ENCODE measurements around the gene APOF. TPM values are rescaled to one million over a fixed set of nuclear protein-coding genes. Genes with fewer than 3 reads are reported as not detected.
A peak's percentile ranks its signal among the peaks of the same experiment; 100 is the strongest.
"Not testable (repeated sequence)": the region's sequence is repeated elsewhere in the genome, so short reads cannot be mapped to it uniquely, and the experiment has no call there.

The APOF gene
- total RNA-seq, 1 experiment from 2014 or later, result 0.18 TPM

DNA sequence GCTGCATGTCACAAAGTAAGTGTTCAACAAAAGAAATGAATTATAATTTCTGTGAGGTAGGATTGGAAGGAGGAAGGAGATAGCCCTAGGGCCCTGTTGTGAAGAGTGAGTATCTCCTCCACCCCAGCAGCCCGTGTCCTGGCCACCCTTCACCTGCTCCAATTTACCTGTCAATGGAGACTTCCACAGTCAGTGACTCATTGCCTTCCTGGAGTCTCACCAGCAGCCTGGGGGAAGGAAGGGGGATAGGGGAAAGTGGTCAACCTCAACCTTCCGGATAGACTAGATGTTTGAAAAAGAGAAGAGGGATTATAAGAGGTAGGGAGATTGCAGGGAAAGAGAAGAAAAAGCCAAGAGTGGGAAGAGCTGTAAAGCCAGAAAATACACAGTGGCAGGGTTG, 12.0 kb downstream of the APOF start:
- peaks cover 45% of the 10 kb centered on the region for H3K36me3 Mint-ChIP-seq (ENCODE audit: insufficient read depth, unreplicated experiment)
- ChIA-PET CTCF (no interaction called here), POLR2A (interaction anchor here (0.6 to 1.5 kb wide), 2 partner anchors 9 to 35 kb away, joined by 3 to 8 read pairs; partner anchors contain the start of gene STAT2)
- no peak for DNase-seq
- no peaks in the 10 kb centered on the region for H3K4me1 Mint-ChIP-seq (ENCODE audit: low read depth, unreplicated experiment)
- intact Hi-C loops (cut with micrococcal nuclease; ENCODE audit: unreplicated experiment), result no loop called here
- peaks cover 7% of the 10 kb centered on the region for H3K36me3 ChIP-seq (ENCODE audit: control insufficient read depth, insufficient read depth, low read length)
- TF ChIP-seq, protein P1, sequence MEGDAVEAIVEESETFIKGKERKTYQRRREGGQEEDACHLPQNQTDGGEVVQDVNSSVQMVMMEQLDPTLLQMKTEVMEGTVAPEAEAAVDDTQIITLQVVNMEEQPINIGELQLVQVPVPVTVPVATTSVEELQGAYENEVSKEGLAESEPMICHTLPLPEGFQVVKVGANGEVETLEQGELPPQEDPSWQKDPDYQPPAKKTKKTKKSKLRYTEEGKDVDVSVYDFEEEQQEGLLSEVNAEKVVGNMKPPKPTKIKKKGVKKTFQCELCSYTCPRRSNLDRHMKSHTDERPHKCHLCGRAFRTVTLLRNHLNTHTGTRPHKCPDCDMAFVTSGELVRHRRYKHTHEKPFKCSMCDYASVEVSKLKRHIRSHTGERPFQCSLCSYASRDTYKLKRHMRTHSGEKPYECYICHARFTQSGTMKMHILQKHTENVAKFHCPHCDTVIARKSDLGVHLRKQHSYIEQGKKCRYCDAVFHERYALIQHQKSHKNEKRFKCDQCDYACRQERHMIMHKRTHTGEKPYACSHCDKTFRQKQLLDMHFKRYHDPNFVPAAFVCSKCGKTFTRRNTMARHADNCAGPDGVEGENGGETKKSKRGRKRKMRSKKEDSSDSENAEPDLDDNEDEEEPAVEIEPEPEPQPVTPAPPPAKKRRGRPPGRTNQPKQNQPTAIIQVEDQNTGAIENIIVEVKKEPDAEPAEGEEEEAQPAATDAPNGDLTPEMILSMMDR (IDR thresholded peaks at IDR 0.05; ENCODE audit: insufficient read depth in 1 of 2, low read depth in 1 of 2, low read length in 1 of 2, severe bottlenecking in 1 of 2, unreplicated experiment in 1 of 2), result no peak
- H3K9me3 Mint-ChIP-seq (ENCODE audit: unreplicated experiment), result no peaks in the 10 kb centered on the region
- BruUV-seq (replicated peaks), result no TSS peak
- H3K4me1 ChIP-seq, result no peaks in the 10 kb centered on the region
- no peaks in the 10 kb centered on the region for H3K9me3 ChIP-seq
- H3K4me3 Mint-ChIP-seq (ENCODE audit: unreplicated experiment), result no peak overlapping the region
- no peak overlapping the region for H3K4me3 ChIP-seq (ENCODE audit: low read depth, low read length)
- no peaks in the 10 kb centered on the region for H3K27me3 ChIP-seq (replicated peaks; ENCODE audit: control insufficient read depth, insufficient read depth, low read length)
- no peaks in the 10 kb centered on the region for H3K27me3 Mint-ChIP-seq (ENCODE audit: insufficient read depth, unreplicated experiment)
- H3K27ac Mint-ChIP-seq (ENCODE audit: unreplicated experiment), result no peak overlapping the region

DNA sequence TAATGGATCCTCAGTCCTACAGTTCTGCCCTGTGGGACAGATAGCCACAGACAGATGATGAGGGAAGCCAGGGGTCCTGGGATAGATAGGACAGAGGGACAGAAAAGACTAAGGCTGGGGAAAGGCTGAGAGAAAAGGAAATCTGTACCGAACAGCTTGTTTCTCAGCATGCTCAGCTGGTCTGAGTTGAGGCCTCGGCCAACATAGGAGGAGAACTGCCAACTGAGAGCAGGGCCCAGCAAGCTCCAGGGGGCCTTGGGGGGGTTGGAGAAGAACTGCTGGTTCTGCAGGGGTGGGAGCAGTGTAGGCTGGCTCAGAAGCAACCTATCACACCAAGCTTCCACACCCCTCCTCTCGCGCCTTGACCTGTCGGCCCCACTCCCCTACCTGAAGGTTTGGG, 13.9 kb downstream of the APOF start:
- Histone ChIP-seq H3K4me3 (ENCODE audit: low read depth, low read length) (no peak overlapping the region), H3K4me1 (no peaks in the 10 kb centered on the region), H3K27me3 (replicated peaks; ENCODE audit: control insufficient read depth, insufficient read depth, low read length) (no peaks in the 10 kb centered on the region), H3K9me3 (no peaks in the 10 kb centered on the region), H3K36me3 (ENCODE audit: control insufficient read depth, insufficient read depth, low read length) (peaks cover 7% of the 10 kb centered on the region)
- no peak for DNase-seq
- POLR2A ChIA-PET, result no interaction called here
- no peak overlapping the region for H3K27ac Mint-ChIP-seq (ENCODE audit: unreplicated experiment)
- H3K27me3 Mint-ChIP-seq (ENCODE audit: insufficient read depth, unreplicated experiment), result no peaks in the 10 kb centered on the region
- no TSS peak for BruUV-seq (replicated peaks)
- H3K4me1 Mint-ChIP-seq (ENCODE audit: low read depth, unreplicated experiment), result no peaks in the 10 kb centered on the region
- TF ChIP-seq, protein P1 (IDR thresholded peaks at IDR 0.05; ENCODE audit: insufficient read depth in 1 of 2, low read depth in 1 of 2, low read length in 1 of 2, severe bottlenecking in 1 of 2, unreplicated experiment in 1 of 2), result no peak
- intact Hi-C loops (cut with micrococcal nuclease; ENCODE audit: unreplicated experiment), result no loop called here
- CTCF ChIA-PET, result no interaction called here
- no peaks in the 10 kb centered on the region for H3K9me3 Mint-ChIP-seq (ENCODE audit: unreplicated experiment)
- H3K36me3 Mint-ChIP-seq (ENCODE audit: insufficient read depth, unreplicated experiment), result peaks cover 39% of the 10 kb centered on the region
- no peak overlapping the region for H3K4me3 Mint-ChIP-seq (ENCODE audit: unreplicated experiment)

DNA sequence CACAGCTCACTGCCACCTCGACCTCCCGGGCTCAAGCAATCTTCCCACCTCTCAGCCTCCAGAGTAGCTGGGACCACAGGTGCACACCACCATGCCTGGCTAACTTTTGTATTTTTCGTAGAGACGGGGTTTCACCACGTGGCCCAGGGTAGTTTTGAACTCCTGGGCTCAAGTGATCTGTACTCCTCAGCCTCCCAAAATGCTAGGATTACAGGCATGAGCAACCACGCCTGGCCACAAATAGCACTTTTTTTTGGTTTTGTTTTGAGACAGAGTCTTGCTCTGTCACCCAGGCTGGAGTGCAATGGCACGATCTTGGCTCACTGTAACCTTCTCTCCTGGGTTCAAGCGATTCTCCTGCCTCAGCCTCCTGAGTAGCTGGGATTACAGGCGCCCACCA, 15.4 kb downstream of the APOF start:
- intact Hi-C loops (cut with micrococcal nuclease; ENCODE audit: unreplicated experiment); H3K4me1 ChIP-seq; BruUV-seq (replicated peaks); H3K4me3 ChIP-seq (ENCODE audit: low read depth, low read length); DNase-seq; H3K27me3 ChIP-seq (replicated peaks; ENCODE audit: control insufficient read depth, insufficient read depth, low read length); H3K27ac Mint-ChIP-seq (ENCODE audit: unreplicated experiment); H3K9me3 Mint-ChIP-seq (ENCODE audit: unreplicated experiment); H3K4me1 Mint-ChIP-seq (ENCODE audit: low read depth, unreplicated experiment); H3K27me3 Mint-ChIP-seq (ENCODE audit: insufficient read depth, unreplicated experiment); H3K4me3 Mint-ChIP-seq (ENCODE audit: unreplicated experiment); H3K9me3 ChIP-seq: not testable (repeated sequence)
- peaks cover 10% of the 10 kb centered on the region for H3K36me3 ChIP-seq (ENCODE audit: control insufficient read depth, insufficient read depth, low read length)
- H3K36me3 Mint-ChIP-seq (ENCODE audit: insufficient read depth, unreplicated experiment), result peaks cover 39% of the 10 kb centered on the region
- ChIA-PET CTCF (interaction anchor here (0.7 kb wide), 1 partner anchor 81 kb away, joined by 6 read pairs; no protein-coding TSS in a partner anchor), POLR2A (interaction anchor here (0.6 to 1.9 kb wide), 2 partner anchors 13 to 198 kb away, joined by 6 to 9 read pairs; partner anchors contain the start of gene STAT2)

DNA sequence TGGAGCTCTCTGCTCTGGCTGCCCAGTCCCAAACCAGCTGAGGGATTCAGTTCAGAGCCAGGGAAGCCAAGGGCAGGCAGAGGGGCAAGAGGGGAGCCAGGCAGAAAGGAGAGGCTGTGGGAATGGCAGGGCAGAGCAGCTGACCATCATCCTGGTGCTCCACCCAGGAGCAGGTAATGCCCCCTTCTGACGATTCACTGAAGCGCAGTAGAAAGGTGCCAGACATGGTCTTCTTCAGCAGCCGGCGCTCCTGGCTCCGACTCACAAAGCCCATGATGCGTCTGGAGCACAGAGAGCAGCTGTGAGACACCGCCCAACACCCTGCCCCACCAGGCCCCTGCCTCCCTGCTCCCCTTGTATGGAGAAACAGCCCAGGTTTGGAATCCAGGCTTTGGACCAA, 16.0 kb downstream of the APOF start:
- Mint-ChIP-seq H3K9me3 (ENCODE audit: unreplicated experiment) (no peaks in the 10 kb centered on the region), H3K27me3 (ENCODE audit: insufficient read depth, unreplicated experiment) (no peaks in the 10 kb centered on the region), H3K27ac (ENCODE audit: unreplicated experiment) (no peak overlapping the region), H3K4me3 (ENCODE audit: unreplicated experiment) (no peak overlapping the region), H3K36me3 (ENCODE audit: insufficient read depth, unreplicated experiment) (peaks cover 39% of the 10 kb centered on the region), H3K4me1 (ENCODE audit: low read depth, unreplicated experiment) (no peaks in the 10 kb centered on the region)
- no peaks in the 10 kb centered on the region for H3K27me3 ChIP-seq (replicated peaks; ENCODE audit: control insufficient read depth, insufficient read depth, low read length)
- H3K9me3 ChIP-seq, result no peaks in the 10 kb centered on the region
- BruUV-seq (replicated peaks), result no TSS peak
- ChIA-PET POLR2A (interaction anchor here (1.9 kb wide), 1 partner anchor 13 kb away, joined by 6 read pairs; the partner anchor contains the start of gene STAT2), CTCF (no interaction called here)
- TF ChIP-seq, protein P1 (IDR thresholded peaks at IDR 0.05; ENCODE audit: insufficient read depth in 1 of 2, low read depth in 1 of 2, low read length in 1 of 2, severe bottlenecking in 1 of 2, unreplicated experiment in 1 of 2), result no peak
- no peaks in the 10 kb centered on the region; the same call in 1 of the 2 replicates for H3K4me1 ChIP-seq
- peaks cover 10% of the 10 kb centered on the region for H3K36me3 ChIP-seq (ENCODE audit: control insufficient read depth, insufficient read depth, low read length)
- H3K4me3 ChIP-seq (ENCODE audit: low read depth, low read length), result no peak overlapping the region
- DNase-seq, result peak in 1 of 2 experiments; percentile 19
- intact Hi-C loops (cut with micrococcal nuclease; ENCODE audit: unreplicated experiment), result no loop called here

DNA sequence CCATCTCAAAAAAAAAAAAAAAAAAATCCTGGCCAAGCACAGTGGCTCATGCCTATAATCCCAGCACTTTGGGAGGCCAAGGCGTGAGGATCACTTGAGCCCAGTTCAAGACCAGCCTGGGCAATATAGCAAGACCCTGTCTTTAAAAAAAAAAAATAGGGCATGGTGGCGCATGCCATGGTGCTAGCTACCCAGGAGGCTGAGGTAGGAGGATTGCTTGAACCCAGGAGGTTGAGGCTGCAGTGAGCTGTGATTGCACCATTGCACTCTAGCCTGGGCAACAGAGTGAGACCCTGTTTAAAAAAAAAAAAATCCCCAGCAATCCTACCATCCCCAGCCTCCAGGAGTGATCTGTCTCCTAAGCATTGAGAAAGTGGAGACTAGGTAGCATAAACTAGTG, 20.4 kb downstream of the APOF start:
- BruUV-seq (replicated peaks); H3K4me3 ChIP-seq (ENCODE audit: low read depth, low read length); H3K9me3 Mint-ChIP-seq (ENCODE audit: unreplicated experiment); H3K4me3 Mint-ChIP-seq (ENCODE audit: unreplicated experiment); intact Hi-C loops (cut with micrococcal nuclease; ENCODE audit: unreplicated experiment); H3K27me3 ChIP-seq (replicated peaks; ENCODE audit: control insufficient read depth, insufficient read depth, low read length); DNase-seq; H3K4me1 Mint-ChIP-seq (ENCODE audit: low read depth, unreplicated experiment); H3K27ac Mint-ChIP-seq (ENCODE audit: unreplicated experiment); H3K9me3 ChIP-seq; H3K4me1 ChIP-seq; H3K36me3 ChIP-seq (ENCODE audit: control insufficient read depth, insufficient read depth, low read length); H3K27me3 Mint-ChIP-seq (ENCODE audit: insufficient read depth, unreplicated experiment): not testable (repeated sequence)
- H3K36me3 Mint-ChIP-seq (ENCODE audit: insufficient read depth, unreplicated experiment), result peaks cover 12% of the 10 kb centered on the region
- ChIA-PET POLR2A (interaction anchor here (1.2 kb wide), 1 partner anchor 18 kb away, joined by 3 read pairs; the partner anchor contains the start of gene STAT2), CTCF (interaction anchor here (0.9 kb wide), 1 partner anchor 26 kb away, joined by 4 read pairs; the partner anchor contains the start of gene CNPY2)
